NB4 (cell line): ENCODE data around the gene TSC22D1.

ENCODE experiments used
- CTCF ChIP-seq: IDR thresholded peaks from one replicate; pipeline ENCODE4 v1.5.1; 2012; ENCODE audit warnings: low read depth, low read length
- MAX ChIP-seq: IDR thresholded peaks from 2 replicates; pipeline ENCODE4 v1.6.1; 2011; ENCODE audit warnings: low read depth, low read length
- MYC ChIP-seq: IDR thresholded peaks from 2 replicates; pipeline ENCODE4 v1.6.1; 2011; ENCODE audit warnings: low read depth, low read length
- POLR2A ChIP-seq: IDR thresholded peaks from 2 replicates; pipeline ENCODE4 v1.6.1; 2011; ENCODE audit warnings: mild to moderate bottlenecking; ENCODE audit not compliant: insufficient read length; ENCODE audit errors: extremely low read depth

GRCh38 chr13:44399074-44399473 lies 177.1 kb downstream of the TSC22D1 start:
- no peak for TF ChIP-seq MAX
- TF ChIP-seq CTCF, result no peak
- TF ChIP-seq MYC, result no peak
- no peak for TF ChIP-seq POLR2A
